Measurements from ENCODE around the gene ADCY1.

The ADCY1 gene

DNA sequence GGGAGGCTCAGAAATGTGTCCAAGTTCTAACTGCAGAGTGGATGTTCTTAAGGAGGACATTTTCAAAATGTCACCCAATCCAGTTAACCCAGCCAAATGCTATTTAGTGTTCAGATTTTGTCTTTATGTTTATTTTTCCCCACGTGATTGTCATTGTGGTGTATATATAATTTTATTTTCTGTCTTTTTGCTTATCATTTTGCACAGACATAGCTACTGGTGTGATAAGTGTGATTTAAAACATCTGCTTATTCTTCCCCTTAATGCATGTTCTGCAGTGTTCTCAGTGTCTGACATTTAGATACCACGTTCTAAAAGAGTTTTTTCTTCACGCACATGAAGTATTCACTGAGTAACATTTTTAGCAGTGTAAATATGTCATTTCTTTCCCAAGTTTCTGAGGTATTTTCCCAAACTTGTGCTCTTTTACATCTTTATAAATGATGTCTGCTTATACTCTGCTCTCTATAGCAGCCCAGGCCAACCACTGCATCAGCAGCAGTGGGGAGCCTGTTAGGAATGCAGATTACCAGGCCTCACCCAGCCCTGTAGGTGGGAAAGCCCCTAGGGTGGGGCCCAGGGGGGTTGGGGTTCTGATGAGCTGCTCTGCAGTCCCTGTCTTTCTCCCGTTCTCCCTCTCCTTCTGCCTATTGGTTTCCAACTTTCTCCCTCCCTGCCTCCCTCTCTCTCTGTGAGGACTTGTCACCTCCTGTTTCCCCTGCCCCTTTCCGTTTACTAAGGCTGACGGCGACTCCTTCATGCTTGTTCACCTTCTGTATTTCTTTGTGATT lies 20.8 kb downstream of the ADCY1 start:
- no peak for DNase-seq

- no peak for DNase-seq
Measured at GRCh38 chr7:45595809-45596664, 21.9 kb downstream of the ADCY1 start.

GRCh38 chr7:45596665-45597095 lies 22.5 kb downstream of the ADCY1 start:
- no peak for DNase-seq

DNA sequence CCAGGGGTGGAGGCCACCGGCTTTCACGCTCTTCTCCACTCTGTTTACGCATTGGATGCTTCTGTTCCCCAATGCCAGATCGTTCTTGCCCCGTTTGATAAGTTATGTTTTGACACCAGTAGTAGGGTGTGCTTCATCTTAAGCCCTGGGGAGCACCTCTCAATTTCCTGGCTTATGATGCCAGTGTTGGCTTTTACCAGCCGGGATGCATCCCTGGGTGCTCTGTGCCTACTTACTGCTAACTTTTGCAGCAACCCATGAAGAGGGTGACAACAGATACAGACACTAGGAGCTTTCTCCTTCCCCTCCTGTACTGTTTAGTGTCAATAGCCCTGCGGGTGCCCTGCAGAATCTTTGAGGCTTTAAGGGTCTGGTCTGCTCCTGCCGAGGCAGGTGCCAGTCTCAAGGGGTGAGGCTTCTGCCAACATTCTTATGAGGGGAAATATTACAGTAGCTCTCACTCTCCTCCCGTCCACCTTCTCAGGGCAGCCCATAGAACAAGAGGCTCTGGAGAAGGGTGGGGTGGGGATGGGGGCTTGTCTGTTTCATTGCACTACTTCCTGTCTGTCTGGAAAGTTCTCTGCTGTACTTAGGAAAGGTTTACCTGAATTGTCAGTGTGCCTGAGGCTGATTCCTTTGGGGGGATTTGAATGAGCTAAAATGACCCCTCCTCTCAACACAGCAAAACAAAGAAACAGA lies 23.3 kb downstream of the ADCY1 start:
- no peak for DNase-seq

DNA sequence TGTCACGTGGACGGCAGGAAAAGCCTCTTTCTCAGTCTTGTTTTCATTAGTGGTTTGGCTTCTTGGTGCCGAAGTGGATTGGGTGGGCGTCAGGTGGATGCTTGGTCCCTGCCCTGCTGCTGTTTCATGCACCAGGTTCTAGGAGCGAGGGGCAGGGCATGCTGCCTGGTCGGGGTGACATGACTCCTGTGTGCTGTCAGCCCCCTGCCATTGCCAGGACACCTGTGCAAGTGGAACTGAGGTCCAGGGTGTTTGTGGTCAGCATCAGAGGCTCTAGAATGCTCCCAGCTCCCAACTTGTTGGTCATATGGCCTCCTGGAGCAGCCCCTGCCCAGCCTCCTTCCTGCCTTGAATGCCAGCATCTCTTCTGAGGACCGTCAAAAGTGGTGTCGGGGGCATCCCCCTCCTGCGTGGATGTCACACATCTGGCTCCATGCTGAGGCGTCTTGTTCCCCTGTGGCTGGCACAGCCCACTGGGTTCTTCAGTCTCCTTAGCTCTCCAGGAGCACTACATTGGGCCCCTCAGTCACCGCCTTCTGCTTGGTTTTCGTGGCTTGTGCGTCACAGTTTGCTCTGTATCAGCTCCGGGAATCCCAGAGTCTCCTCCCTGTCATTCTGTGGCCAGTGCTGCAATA lies 24.8 kb downstream of the ADCY1 start:
- no peak for DNase-seq

- DNase-seq = no peak
Measured at GRCh38 chr7:45599851-45600706, 25.9 kb downstream of the ADCY1 start.

DNA sequence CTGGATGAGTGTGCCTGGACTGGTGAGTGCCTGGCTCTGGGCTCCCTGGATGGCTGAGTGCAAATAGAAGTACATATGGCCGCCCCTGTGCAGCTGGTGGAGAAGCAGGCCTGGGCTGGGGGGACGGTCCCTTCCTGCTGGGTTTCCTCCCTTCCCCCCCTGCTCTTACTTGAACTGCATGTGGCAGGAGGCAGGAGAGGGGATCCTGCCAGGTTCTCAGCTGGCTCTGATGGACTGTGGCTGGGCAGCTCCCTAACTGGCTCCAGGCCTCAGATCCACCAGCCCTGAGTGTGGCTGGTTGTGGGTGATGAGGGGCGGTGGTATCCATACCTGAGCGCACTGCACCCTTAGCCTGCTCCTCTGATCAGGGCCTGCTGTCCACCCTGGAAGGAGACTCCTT lies 26.9 kb downstream of the ADCY1 start:
- no peak for DNase-seq

- no peak for DNase-seq
Measured at GRCh38 chr7:45601816-45602540, 27.8 kb downstream of the ADCY1 start.

DNA sequence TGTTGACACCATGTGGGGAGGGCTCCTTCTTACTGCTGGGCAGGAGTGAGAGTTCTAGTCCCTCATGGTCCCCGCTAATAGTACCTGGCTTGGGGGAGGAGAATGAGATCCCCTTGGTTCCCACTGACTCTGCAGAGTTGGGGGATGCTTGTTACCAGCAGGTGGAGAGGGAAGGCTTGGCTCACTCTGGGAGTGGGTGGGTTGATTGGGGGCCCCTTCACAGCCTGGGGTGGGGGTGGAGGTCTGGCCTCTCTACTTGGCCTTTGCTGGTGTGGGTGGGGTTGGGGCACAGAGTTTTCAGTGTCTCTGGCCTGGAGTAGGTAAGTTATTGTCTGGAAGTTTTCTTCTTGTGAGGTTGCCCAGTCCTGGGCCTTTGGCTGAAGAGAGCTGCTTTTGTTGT lies 31.9 kb downstream of the ADCY1 start:
- no peak for DNase-seq

GRCh38 chr7:45606931-45607330 lies 32.8 kb downstream of the ADCY1 start:
- no peak for DNase-seq

GRCh38 chr7:45609180-45609579 lies 35.0 kb downstream of the ADCY1 start:
- DNase-seq = no peak

DNA sequence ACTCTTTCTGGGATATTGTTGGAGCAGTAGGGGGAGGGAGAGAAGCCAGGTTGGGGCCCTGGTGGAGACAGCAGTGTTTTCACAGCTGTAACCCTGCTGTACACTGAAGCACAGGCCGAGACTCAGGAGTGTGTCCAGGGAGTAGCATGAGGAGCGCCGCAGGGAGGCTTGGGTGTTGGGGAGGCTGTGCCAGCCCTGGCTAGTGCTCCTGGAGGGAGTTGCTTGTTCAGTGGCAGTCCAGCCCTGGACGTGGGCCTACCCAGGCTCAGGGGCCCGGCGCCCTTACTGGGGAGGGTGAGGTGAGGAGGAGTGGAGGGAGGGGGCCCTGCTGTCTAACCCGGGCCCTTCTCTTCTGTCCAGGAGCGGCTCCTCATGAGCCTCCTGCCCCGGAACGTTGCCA lies 35.9 kb downstream of the ADCY1 start:
- no peak for DNase-seq

- DNase-seq = no peak
Measured at GRCh38 chr7:45610660-45611299, 36.6 kb downstream of the ADCY1 start.

DNA sequence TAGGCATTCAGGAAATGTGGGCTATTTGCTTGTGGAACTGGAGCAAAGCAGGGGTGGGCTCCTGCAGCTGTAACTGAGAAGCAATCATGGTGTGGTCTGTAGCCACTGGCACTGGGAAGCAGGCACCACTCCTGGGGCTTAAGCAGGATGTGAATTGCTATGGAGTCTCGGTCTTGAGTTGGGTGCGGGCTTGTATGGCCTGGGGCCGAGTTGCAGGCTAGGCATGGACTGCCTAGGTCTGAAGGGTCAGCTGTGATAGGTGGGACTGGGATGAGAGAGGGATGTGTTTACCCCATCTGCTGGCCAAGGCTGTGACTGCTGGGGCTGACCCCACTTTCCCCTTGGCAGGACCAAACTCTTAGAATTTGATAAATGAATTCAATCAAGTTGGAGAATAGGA lies 43.0 kb downstream of the ADCY1 start:
- DNase-seq = no peak

DNA sequence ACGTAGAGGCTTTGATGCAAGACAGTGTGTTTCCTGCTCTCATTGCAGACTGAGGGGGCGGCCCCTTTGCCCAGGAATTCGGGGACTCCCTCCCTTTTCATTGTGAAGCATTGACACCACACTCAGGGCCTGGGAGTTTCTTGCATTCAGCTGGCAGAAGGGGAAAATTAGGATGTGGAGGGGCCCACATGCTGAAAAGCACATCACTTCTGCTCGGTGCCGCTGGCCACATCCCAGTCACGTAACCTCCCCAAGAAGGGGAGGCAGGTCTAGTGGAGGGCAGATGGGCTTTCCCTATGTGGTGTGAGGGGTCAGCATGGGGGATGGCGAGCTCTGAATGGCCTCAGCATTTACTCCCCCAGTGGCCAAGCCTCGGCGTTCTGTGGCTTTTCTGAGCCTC lies 47.9 kb downstream of the ADCY1 start:
- DNase-seq = no peak

DNA sequence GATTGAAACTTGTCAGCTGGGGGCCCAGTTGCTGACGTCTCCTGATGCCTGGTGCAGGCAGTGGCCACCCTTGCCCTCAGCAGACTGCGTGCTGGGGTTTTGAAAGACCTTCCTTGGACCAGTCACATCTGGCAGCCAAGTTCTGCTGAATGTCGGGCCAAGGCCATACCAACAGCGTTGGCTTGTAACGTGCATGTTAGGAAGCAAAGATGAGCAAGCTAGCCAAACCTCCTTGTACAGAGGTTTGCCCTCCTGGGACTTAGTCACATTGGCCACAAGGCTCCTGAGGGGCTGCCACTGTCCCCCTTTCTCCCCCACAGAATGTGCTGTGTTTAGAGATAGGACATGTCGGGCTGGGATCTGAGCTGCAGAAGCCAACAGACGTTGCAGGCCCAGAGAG lies 49.0 kb downstream of the ADCY1 start:
- DNase-seq = no peak

- DNase-seq = no peak
Measured at GRCh38 chr7:45623740-45624391, 49.7 kb downstream of the ADCY1 start.

- no peak for DNase-seq
Measured at GRCh38 chr7:45624392-45624760, 50.2 kb downstream of the ADCY1 start.

GRCh38 chr7:45625067-45625466 lies 50.9 kb downstream of the ADCY1 start:
- DNase-seq = no peak

DNA sequence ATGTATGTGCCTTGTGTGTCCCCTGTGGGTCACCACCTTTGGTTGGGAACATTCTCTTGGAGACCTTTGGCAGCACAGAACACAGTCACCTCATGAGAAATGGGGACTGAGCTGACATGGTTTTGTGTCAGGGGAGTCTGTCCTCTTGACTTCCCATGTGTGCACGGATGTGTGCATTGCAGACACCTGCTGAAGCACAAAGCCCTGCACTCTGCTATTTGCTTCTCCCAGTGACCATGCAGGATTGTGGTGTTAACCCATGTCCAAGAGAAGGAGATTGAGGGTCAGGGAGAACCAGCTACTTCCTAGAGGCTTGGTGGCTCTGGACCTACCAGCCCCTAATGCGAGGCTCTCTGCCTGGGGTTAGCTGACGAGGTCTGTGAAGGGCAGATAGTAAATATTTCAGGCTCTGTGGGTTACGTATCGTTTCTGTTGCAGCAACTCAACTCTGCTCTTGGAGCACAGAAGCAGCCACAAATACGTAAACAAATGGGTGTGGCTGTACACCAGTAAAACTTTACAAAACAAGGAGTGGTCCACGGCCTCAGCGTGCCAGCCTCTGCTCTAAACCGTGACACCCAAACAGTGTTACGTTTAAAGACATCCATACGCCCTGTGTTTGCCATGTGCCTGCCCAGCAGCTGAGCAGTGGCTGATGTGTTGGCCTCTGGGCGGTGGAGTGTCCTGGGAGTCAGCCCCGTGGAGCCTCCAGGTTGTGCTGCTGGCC lies 51.7 kb downstream of the ADCY1 start:
- DNase-seq = no peak
